NCI-H2107 (cell line): Measurements from ENCODE around the gene FBXL20.
"Not testable (repeated sequence)": the region's sequence is repeated elsewhere in the genome, so short reads cannot be mapped to it uniquely, and the experiment has no call there.

Experiments
- DNase-seq: peaks from one replicate; lab custom pipeline; 2025; lab: John Stamatoyannopoulos, UW

The FBXL20 gene

DNA sequence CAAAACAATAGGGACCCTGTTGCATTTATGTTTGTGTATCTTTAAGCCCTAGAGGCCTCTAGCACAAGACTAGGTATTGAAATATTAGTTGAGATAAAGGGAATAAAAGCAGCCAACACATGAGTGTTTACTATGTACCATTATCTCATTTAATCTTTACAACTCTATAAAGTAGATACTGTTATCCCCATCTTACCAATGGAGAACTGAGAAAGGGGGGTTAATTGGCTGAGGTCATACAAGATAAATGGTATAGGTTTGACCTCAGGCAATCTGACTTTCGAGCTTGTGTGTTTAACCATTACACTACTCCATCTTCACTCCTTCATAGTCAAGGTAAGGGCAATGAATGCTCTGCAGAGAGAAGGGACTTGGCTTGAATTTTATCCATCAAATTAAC lies 149.4 kb downstream of the FBXL20 start:
- DNase-seq: no peak

DNA sequence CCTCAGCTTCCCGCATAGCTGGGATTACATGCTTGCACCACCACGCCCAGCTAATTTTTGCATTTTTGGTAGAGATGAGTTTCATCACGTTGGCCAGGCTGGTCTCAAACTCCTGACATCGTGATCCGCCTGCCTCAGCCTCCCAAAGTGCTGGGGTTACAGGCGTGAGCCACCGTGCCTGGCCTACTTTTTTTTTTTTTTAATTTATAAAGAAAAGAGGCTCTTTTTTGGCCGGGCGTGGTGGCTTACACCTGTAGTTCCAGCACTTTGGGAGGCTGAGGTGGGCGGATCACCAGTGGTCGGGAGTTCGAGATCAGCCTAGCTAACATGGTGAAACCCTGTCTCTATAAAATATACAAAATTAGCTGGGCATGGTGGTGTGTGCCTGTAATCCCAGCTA lies 151.3 kb downstream of the FBXL20 start:
- DNase-seq: not testable (repeated sequence)

DNA sequence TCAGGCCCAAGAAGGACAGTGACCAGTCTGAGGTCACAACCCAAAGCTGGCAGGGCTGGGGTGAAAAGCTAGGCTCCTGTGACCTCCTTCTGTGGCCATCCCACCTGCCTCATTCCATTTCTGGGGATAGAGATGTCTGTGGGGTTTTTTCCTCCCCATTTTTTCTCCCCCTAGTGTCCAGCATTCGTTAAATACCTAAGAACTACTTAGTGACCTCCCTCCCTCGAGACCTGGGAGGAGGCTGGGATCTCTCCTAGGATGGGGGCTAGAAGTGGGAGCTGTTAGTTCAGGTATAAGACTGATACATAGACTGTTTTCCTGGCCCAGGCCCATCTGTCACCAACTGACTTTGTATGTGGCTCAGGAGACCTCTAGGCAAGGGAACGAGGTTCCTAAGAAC lies 155.2 kb downstream of the FBXL20 start:
- DNase-seq: no peak

DNA sequence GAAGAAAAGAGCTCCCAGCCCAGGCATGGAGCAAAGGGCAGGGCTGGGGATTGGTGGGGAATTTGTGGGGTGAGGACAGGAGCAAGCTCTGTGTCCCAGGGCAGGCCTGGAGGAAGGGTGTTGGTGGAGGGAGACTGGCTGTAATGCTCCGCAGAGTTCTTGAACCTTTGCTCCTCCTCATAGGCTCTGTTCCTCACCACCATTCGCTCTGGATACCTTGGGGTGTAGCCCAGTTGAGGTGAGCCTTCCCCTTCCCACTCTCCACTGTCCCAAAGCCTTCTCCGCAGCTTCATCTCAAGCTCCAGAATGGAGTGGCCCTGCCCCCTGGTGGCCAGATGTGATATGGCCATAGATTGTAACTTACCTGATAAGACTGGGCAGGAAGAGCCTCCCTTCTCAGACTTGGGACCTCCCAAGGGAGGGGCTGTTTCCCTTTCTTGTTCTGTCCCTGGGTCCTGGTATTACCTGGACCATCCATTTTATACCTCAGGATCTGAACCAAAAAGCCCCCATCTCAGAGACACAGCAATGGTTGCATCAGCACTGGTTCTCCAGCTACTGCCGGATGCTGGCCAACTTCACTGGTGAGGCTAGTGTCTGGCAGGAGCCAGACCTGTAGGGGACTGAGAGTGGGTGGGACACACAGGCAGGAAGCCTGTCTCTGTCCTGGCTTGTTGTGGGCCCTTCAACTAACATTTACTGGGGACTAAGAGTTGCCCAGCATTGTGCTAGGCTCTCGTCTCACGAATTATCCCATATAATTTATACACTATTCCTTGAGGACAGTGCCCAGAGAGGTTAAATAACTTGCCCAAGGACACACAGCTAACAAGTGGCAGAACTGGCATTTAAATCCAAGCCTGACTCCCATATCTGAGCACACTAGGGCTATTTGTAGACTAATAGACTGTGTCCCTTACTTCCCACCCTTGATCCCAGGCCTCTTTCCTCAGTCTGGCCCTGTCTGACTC lies 156.5 kb downstream of the FBXL20 start:
- DNase-seq: peak; percentile 83

DNA sequence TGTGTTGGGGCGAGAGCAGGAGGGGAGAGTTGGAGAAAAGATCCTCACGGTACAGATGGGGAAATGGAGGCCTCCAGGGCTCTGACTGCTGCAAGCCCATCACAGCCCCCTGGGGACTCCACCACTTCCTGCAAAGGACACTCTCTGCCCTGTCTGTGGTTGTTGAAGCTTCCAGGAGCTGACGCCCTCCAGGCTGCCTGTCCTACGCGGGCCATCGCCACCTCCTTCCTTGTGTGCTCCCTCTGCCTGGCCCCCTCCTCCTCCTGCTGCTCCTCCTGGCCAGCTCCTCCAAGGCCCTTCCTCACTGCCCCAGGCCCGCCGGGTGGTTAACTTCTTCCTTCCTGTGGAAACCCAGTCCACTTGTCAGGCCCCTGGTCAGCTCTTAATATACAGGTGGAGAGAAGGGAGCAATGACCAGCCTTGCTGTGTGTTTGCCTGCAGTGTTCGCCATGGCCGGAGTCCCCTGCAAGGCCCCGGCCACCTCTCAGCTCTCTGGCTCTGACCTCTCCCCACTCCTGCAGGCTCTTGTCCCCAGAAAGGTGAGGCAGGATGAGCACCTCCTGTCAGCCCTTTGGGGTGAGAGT lies 157.3 kb downstream of the FBXL20 start:
- DNase-seq: no peak

DNA sequence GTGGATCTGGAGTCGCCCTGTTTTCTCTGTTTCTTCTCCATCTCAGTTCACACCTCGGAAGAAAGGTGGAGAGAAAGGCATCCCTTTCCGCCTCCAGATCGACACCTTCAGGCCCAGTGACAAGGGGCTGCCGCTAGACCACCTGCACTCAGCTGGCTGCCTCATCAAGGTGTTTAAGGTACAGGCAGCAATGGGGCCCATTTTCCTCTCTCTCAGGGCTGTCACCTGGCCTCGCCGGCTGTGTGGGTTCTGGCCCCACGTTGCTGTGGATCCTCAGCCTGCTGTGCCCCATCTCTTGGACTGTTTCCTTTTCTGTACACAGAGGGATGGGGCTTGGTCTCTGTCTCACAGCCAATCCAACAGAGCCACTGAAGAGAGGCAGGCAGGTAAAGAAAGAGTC lies 158.3 kb downstream of the FBXL20 start:
- no peak for DNase-seq

DNA sequence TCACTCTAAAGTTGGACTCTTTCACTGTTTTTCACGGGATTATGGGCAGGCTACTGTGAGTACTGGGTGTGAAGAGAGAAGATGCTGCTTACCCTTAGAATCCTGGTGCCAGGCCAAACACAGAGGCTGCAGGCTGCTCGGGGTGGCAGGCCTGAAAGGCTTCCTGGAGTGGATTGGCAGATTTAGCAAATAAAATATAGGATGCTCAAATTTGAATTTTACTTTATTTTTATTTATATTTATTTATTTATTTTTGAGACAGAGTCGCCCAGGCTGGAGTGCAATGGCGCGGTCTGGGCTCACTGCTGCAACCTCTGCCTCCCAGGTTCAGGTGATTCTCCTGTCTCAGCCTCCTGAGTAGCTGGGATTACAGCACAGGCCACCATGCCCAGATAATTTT lies 160.8 kb downstream of the FBXL20 start:
- no peak for DNase-seq

DNA sequence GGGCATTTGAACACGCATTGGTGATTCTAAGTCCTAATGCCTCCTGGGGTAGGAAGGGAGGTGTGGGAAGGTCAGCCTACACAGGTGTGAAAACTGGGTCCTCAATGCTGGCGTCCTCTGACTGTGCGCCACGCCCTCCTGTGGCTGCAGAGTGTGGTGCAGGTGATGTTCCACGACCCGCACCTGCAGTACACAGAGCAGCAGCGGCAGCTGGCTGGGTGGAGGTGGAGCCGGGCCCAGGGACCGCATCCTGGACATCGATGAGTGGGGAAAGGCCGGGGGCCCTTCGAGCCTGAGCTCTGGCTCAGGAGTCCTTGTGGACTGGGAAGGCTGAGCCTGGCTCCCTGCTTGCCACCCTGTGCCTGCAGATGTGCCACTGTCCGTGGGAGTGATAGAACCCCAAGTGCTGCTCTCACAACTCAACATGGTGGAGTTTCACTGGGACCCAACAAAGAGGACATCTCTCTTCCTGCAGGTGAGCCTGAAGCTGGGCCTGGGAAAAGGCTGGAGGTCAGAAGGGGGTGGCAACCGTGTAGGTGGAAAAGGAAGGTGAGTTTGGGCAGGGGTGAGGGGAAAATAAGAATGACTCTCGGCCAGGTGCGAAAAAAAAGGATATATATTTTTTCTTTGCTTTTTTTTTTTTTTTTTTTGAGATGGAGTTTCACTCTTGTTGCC lies 161.6 kb downstream of the FBXL20 start:
- peak; percentile 85 for DNase-seq

DNA sequence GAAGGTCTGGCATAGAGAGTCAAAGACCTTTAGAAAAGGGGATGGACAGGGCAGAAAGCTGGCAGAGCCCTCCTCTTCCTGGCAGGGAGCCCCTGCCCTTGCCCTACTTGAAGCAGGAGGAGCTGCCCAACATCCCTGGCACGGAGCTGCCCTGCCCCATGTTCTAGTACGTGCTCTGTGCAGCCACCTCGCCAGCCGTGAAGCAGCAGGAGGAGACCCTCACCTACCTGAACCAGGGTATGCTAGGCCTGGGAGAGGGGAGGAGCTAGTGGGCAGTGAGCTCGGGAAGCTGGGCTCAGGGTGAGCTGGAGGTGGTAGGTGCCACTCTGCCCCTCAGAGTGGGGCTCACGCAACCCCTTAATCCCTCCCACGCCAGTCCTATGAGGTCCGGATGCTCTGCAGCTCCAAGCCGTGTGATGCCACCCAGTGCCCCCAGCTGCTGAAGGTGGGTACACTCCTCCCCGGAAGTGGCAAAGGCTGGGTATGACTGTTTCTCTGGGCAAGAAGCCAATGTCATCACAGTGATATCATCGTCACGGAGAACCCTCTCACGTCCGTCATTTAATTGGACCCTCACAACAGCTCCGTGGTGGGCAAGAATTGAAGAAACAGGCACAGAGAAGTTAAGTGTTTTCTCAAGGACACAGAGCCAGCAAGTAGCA lies 163.0 kb downstream of the FBXL20 start:
- DNase-seq: peak; percentile 20

DNA sequence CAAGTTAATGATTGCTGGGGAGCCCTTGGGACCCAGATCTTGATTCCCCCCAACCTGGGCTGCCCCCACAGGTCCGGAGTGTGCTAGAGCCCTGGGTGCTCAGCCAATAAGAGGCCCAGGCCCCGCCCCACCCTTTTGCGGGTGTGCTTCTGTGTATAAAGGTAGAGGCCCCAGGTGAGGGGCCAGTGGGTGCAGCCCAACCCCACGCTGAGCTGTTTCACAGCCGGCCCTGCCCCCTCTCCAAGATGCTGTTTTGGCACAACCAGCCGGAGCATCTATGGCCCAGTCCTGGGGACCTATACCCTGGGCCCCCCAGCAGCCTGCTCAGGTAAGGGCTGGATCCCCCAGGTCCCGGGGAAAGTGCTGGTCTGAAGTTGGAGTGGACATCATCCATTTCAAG lies 163.8 kb downstream of the FBXL20 start:
- DNase-seq: no peak

DNA sequence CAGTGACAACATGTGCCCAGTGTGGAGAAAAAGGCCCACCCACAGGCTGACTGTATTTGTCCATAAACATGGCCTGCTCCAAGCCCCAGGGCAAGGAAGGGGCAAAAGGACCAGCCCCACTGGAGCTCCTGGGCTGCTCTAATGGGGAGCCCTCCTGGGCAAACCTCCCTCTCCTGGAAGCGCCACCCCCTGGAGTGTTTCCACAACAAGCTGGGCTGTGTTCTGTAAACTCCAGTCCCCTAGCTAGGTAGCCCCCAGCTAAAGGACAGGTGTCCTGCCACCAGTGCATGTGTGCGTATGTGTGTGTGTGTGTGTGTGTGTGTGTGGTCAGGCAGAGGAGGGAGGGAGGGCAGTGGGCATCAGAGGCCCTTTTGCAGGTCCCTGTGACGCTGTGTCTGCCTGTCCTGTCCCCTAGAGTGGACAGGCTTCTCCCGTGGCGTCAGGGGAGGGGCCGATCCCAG lies 164.4 kb downstream of the FBXL20 start:
- peak; percentile 34 for DNase-seq

DNA sequence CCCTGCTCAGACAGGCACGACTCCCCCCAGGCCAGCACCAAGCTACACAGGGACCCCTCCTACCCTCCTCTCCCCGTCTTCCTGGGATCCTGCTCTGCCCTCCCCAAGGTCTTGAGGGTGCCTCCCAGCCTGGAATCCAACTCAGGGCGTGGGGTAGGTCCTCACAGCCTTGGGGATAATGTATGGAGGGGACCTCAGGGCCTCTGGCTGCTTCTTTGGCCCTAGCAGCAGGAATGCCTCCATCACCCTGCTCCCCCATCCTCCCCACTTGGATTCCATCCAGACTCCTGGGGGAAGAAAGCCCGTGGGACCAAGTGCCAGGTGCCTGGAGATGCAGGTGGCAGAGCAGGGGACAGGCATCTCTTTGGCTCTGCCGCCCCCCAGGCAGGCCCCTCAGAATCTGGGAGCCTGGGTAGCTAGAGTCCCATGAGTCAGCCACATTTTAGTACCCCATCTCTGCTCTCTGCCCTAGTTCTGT lies 164.9 kb downstream of the FBXL20 start:
- peak; percentile 59 for DNase-seq

DNA sequence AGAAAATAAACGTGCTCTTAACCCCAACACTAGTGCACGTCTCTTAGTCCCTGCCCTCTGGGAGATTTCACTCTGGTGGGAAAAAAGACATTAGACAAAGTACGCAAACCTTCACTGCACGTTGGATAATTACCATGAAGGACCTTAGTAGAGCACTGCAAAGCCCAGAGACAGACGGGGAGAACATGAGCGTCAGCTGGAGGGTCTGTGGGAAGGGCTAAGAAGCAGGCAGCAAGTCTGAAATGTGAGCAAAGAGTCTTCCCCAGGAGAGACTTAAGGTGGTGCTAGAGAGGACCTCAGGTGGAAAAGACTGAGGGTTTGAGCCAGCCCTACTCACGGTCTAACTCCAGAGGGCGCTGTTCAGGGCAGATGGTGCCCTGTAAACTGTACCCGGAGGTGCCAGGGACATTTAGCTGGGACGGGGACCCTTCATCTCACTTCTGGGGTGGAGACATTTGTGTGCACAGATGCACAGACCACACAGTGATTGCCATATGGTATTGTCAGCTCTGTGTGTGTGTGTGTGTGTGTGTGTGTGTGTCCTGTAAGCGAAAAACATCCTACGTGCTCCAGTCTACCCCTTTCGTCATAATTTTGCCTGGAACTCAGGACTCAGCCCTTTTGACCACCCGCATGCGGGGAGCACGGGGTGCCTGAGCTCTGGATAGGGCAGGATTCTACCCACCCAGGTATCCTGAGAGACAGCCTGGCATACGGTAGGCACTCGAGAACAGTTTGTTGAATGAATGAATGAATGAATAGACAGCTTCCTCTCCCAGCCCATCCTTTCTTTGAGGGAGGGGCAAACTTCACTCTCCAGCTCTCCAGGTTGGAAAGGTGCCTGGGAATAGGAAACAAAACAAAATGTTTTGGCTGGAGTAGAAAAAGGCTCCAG lies 165.6 kb downstream of the FBXL20 start:
- DNase-seq: peak; percentile 42

DNA sequence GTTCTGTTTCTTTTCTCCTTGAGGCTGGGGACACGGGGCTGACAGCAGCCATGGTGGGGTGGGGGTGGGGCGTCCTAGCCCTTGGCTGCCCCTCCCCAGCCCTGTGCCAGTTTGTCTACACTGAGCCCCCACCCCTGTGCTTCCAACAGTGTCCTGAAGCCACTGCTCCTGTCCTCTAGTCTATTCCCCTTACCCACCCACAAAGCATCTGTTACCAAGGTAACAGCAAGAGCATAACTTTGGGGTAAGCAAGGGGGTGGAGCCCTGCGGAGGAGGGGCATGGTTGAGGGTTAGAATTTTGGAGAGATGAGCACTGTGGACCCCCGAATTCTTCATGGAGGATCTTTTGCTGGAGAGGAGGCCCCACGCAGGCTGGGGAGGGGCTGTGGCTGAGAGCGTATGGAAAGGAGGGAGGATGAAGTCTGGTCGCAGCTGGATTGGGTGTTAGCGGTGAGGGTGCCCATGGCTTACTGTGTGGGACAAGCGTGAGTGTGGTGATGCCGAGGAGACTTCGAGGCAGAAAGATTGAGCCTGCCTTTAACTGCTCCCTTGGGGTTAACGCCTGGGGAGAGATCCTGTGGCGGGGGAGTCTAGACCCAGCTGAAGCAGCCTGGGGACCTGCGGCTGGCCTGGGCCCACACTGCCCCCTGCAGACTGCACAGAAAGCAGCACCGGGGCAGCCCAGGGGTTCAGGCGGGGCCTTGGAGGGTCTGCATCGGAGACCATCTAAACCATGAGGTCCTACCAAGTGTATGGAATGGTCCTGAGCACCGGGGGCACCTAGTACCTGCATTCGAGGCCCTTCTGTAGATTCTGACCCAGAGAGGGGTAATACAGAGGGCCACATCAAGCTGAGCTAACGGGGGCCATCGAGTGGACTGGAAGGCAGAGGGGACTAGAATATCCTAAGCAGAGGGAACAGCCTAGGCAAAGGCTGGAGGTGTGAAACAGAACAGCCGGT lies 169.6 kb downstream of the FBXL20 start:
- DNase-seq: peak; percentile 68

DNA sequence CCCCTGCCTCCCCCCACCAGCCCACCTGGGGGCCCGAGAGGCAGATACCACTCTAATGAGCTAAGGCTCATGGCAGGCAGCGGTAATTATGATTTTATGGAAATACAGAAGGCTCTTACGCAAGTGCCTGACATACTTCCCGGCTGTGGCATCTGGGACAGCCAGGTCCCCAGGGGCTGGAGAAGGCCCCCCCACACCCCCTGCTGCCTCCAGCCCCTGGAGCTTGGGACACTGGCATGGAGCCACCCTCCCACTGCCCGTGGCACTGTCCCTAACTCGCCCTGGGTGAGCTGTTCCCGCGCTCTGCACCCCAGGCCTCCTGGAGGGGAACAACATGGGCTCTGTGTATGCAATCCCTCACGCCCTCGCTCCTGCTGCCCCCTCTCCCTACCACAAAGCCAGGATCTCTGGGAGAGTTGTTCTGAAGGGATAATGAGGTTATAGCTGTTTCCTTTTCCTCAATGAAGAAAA lies 170.3 kb downstream of the FBXL20 start:
- no peak for DNase-seq

DNA sequence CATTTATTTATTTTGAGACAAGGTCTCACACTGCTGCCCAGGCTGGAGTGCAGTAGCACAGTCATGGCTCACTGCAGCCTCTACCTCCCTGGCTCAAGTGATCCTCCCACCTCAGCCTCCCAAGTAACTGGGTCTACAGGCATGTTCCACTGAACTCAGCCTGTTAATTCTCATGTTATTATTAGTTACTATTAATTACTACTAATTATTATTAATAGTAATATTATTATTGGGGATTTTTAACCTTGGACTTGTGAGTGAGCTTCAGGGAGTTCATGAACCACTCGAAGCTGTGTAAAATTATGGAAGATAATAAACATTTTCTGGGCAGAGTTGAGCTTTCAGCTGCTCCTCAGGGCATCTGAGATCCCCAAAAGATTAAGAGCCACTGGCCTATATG lies 171.1 kb downstream of the FBXL20 start:
- DNase-seq: no peak

DNA sequence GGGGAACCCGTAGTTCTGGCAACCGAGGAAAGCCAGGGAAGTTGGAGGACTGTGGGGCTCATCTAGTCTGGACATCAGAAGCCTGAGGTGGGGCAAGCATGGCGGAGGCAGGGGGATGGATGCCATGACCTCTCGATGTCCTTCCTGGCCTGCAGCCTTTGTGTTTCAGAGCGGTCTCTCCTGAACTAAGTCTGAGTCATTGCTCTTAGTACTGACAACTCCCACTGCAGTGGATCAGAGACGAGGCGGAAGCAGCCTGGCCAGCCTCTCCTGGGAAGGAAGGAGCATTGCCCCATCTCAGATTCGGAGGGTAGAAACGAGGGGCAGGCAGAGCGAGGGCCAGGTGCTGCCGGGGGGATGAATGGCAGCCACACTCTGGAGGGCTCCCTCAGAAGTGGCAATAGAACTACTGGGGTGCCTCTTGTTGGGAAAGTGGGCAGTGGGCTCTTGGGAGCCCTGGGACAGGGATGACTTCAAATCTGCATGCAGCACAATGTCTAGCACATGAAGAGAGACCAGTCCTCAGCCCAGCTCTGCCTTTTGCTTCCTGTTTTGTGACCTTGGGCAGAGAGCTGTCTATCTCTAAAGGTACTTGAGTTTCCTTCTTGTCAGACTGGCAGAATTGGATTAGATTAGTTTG lies 172.0 kb downstream of the FBXL20 start:
- DNase-seq: no peak

DNA sequence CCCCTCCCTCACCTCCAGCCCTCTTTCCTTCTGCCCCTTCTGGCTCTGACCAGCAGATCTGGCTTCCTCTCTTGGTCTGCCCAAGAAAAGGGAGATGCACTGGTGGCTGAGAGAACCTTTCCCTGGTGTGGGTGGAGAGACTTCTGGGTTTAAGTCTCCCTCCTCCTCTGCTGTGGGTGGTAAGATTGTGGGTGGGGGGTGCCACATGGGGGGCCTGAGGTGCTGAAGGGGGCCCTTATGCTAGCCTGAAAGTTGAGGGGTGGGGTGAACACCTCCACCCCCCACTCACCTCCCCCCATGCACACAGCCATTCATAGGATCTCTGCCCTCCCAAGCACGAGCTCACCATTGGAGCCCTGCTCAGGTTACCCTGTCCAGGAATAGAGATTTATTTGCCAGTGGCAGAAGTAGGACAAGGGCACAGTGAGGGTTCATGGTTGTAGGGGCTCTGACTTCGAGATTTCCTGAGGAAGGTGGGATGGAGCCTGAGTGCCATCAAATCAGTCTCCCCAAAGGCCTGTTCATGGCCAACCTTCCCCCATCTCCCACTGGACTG lies 174.0 kb downstream of the FBXL20 start:
- no peak for DNase-seq
